Spleen (tissue), 7 donors: Measurements from ENCODE around the gene METTL9.

Experiments
- CTCF ChIP-seq, 11 experiments: fragments of 200-600 bp in 7 of 11; fragments of 450-650 bp in 4 of 11; sonication (generic) in 4 of 11; IDR thresholded peaks in 8 of 11; conservative IDR thresholded peaks in 3 of 11; 1 replicate in 7 of 11; 2 replicates in 4 of 11; pipeline versions ENCODE4 v1.4.0 to v1.8.0; 2016 to 2021; ENCODE audit warnings: antibody characterized with exemption in 11 of 11, inconsistent platforms in 4 of 11, mild to moderate bottlenecking in 1 of 11
- POLR2A ChIP-seq, 3 donors: fragments of 450-650 bp; IDR thresholded peaks; one replicate each; pipeline ENCODE4 v1.5.1; 2017; ENCODE audit warnings: antibody characterized with exemption in 3 of 3, mild to moderate bottlenecking in 1 of 3
- POLR2AphosphoS5 ChIP-seq, 3 donors: sonication (generic); formaldehyde crosslinking; IDR thresholded peaks; one replicate each; pipeline ENCODE4 v1.5.1; 2017; ENCODE audit warnings: antibody characterized with exemption in 3 of 3
- donor health status: DM: no; HTN: no; CAD: no; lungs with moderate emphysema.
- donor health status: DM: no; HTN: no; CAD: no.
- donor health status: DM: no; HTN: no; CAD: no.

DNA sequence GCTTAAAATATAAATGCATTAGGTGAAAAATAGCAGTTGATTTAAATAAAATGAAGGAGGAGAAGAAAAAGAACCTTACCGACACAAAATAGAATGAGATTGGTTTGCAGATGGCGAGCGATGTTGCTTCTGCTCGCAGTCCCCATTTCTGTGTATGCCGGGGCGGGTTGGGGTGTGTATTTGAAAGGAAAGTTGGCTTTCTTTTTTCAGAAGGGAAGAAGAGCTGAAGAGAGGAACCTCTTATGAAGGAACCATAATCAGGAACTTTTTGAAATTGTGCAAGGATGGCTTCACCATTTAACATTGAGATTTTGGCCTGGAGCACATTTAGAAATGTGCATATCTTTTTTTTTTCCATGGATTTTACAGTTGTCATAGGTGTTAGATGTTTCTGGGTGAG lies 53.1 kb downstream of the METTL9 start, which contains the start of gene IGSF6:
- TF ChIP-seq POLR2AphosphoS5 (IDR thresholded peaks at IDR 0.05) (peak in 1 of 3 donors; percentile 41), CTCF (IDR thresholded peaks at IDR 0.05 in 8 of 11, conservative IDR thresholded peaks at IDR 0.05 in 3 of 11) (no peak), POLR2A (IDR thresholded peaks at IDR 0.05) (no peak)
